SW 1271 (cell line): ENCODE measurements around the gene GARIN6.
"Not testable (repeated sequence)": the region's sequence is repeated elsewhere in the genome, so short reads cannot be mapped to it uniquely, and the experiment has no call there.

Experiments used
- DNase-seq, 2 experiments: peaks; one replicate each; lab custom pipeline; 2025; lab: John Stamatoyannopoulos, UW

Gene GARIN6

GRCh38 chr12:99647453-99647852 is at the start of gene GARIN6:
TSS of gene GARIN6 (plus strand) at chr12:99647753. CDS start at chr12:99648175, 422 bp downstream.
- DNase-seq: no peak

GRCh38 chr12:99598785-99599184 is 48.8 kb upstream of the GARIN6 start:
- DNase-seq: no peak

GRCh38 chr12:99600388-99600787 is 47.2 kb upstream of the GARIN6 start:
- DNase-seq: no peak

GRCh38 chr12:99609455-99610181 is 37.9 kb upstream of the GARIN6 start:
- no peak for DNase-seq

- DNase-seq: peak in 1 of 2 experiments; percentile 7
Measured at GRCh38 chr12:99611117-99611516, 36.4 kb upstream of the GARIN6 start.

- DNase-seq: no peak
Measured at GRCh38 chr12:99611599-99611998, 36.0 kb upstream of the GARIN6 start.

GRCh38 chr12:99618657-99619056 is 28.9 kb upstream of the GARIN6 start:
- no peak for DNase-seq

- peak in 1 of 2 experiments; percentile 5 for DNase-seq
Measured at GRCh38 chr12:99619389-99620158, 28.0 kb upstream of the GARIN6 start.

- DNase-seq: no peak
Measured at GRCh38 chr12:99620159-99620479, 27.4 kb upstream of the GARIN6 start.

- not testable (repeated sequence) for DNase-seq
Measured at GRCh38 chr12:99624591-99624990, 23.0 kb upstream of the GARIN6 start.

- no peak for DNase-seq
Measured at GRCh38 chr12:99627459-99627858, 20.1 kb upstream of the GARIN6 start.

GRCh38 chr12:99644629-99645028 is 2.9 kb upstream of the GARIN6 start:
- DNase-seq: no peak

GRCh38 chr12:99648183-99648582 is 630 bp downstream of the GARIN6 start:
- no peak for DNase-seq

- no peak for DNase-seq
Measured at GRCh38 chr12:99649551-99649950, 2.0 kb downstream of the GARIN6 start.

GRCh38 chr12:99658671-99659349 is 11.3 kb downstream of the GARIN6 start:
- DNase-seq: peak in 1 of 2 experiments; percentile 1

GRCh38 chr12:99670635-99671034 is 23.1 kb downstream of the GARIN6 start:
- no peak for DNase-seq

- DNase-seq: no peak
Measured at GRCh38 chr12:99680276-99680675, 32.7 kb downstream of the GARIN6 start.

- no peak for DNase-seq
Measured at GRCh38 chr12:99686142-99686541, 38.6 kb downstream of the GARIN6 start.

- no peak for DNase-seq
Measured at GRCh38 chr12:99695050-99695449, 47.5 kb downstream of the GARIN6 start.
